NCI-H774 (cell line): ENCODE data around the gene RGS8.

Source experiments
- DNase-seq: peaks from one replicate; lab custom pipeline; 2025; lab: John Stamatoyannopoulos, UW

Gene RGS8, protein sequence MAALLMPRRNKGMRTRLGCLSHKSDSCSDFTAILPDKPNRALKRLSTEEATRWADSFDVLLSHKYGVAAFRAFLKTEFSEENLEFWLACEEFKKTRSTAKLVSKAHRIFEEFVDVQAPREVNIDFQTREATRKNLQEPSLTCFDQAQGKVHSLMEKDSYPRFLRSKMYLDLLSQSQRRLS

GRCh38 chr1:182684116-182684828 lies at the start of gene RGS8:
Gene RGS8, minus strand, starts transcription at chr1:182684587. Its CDS starts 14,938 bp downstream, at chr1:182669649.
- DNase-seq, result no peak

GRCh38 chr1:182731852-182732575 lies 47.6 kb upstream of the RGS8 start:
- no peak for DNase-seq

- DNase-seq, result no peak
These were observed 42.5 kb upstream of the RGS8 start for GRCh38 chr1:182726912-182727311.

DNA sequence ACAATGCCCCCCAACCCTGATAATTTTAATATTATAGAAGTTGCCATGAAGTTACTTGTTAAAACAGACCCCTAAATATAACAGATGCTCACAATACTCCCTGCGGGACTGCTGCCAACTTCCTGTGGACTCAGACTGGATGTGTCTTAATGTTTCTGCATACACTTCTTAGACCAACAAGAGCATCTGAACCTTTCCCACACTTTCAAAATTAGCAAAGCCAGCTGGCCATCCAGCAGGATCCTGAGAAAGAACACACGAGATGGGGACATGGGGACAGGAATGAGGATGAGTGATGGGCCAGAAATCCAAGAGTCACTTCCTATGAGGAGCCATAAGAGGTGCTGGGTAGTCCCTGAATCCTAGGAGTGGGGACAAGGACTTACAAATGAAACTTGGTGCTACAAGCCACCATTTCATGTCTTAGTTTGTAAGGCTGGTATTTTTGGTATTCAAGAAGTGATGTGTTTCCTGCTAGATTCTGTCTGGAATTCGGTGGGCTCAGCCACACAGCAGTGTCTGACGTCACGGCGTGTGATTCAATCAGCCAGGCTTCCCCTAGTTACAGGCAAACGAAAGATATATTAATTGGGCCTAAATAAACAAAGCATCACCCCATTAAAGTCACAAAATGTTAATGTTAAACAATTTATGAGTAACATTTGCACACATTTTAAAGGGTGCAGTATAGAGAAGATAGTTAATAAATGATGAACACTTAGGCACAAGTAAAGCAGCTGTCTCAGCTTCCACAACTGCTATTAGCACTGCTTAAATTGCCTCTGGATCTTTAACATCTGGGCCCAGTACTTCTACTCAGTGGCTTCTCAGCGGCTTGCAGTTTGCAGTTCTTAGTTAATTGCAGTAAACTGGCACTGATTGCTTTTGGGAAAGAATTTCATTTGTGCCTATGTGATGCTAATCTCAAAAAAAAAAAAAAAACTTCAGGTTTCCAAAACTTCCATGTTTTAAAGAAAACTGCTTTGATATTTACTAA lies 41.2 kb upstream of the RGS8 start:
- DNase-seq, result no peak

GRCh38 chr1:182724215-182724614 lies 39.8 kb upstream of the RGS8 start:
- no peak for DNase-seq

- DNase-seq, result no peak
These were observed 38.8 kb upstream of the RGS8 start for GRCh38 chr1:182723200-182723599.

DNA sequence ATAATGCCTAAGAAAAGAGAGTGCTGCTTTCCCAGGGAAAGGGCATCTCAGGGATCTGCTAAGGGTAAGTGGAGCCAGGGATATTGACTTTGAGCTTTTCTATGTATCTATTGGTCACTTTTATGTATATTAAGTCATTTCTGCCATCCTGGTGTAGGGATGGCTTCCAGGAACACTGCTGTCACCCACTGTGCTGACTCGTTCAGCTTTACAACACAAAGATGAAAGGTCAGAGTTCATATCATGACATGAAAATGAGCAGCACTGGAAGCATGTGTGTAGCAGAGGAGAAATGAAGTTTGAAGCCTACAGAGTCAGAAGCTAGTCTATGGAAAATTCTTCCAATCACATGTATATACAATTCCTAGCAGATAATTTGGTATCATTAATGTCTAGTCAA lies 37.1 kb upstream of the RGS8 start:
- no peak for DNase-seq

DNA sequence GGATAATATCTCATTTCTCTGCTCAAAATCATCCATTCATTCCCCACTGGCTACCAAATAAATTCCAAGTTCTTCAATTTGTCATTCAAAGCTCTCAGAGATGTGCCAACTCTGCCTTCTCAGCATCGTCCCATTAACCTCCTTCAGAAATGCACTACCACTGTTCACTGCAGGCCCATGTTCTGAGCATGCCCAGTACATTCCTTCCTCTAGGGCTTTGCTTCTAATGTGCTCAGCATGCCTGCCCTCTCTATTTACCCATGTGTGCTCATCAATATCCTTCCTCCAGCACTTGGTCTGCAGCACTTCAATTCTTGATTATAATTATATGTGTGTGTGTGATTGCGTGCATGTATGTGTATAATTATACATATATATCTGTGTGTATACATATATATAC lies 36.1 kb upstream of the RGS8 start:
- no peak for DNase-seq

GRCh38 chr1:182719553-182719952 lies 35.2 kb upstream of the RGS8 start:
- no peak for DNase-seq

DNA sequence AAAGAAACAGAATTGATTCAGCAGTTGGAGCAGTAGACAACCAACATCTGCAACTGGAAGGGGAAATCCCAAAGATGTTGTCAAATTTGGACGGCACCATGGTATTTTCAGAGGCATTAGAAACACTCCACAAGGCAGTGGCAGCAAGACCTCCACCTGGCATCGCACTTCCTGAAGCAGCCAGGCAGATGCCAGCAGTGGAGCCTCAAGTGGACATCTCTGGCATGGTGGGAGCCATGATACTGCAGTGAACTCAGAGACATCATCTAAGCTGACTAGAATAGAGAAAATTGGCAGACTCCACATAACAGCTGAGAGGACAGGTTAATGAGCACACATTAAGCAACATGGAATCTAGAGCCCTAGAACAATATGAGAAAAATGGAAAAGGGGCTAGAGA lies 33.9 kb upstream of the RGS8 start:
- DNase-seq, result no peak

GRCh38 chr1:182716740-182717720 lies 32.6 kb upstream of the RGS8 start:
- DNase-seq, result no peak

GRCh38 chr1:182715531-182715930 lies 31.1 kb upstream of the RGS8 start:
- DNase-seq, result no peak

DNA sequence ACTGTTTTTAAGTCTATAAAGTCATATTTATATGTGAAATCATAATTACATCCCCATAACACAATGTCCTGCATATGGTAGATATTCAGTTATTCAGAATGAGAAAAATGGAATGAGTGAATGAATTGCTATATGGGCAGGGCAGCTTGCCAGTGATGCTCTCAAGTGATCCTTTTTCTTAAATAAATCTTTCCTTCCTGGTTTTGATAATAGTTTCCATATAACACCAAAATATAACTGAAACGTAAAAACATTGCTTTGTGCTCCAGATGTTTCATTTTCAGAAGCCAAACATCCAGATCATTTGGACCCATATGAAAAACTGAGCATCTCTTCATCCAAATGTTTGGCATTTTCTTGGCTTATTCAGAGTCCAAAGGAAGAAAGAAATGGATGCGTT lies 30.2 kb upstream of the RGS8 start:
- no peak for DNase-seq

GRCh38 chr1:182713939-182714338 lies 29.6 kb upstream of the RGS8 start:
- no peak for DNase-seq

- no peak for DNase-seq
These were observed 29.1 kb upstream of the RGS8 start for GRCh38 chr1:182713492-182713891.

GRCh38 chr1:182709855-182710254 lies 25.5 kb upstream of the RGS8 start:
- DNase-seq, result no peak

- DNase-seq, result no peak
These were observed 24.9 kb upstream of the RGS8 start for GRCh38 chr1:182709225-182709764.

- DNase-seq, result no peak
These were observed 22.7 kb upstream of the RGS8 start for GRCh38 chr1:182707122-182707521.

DNA sequence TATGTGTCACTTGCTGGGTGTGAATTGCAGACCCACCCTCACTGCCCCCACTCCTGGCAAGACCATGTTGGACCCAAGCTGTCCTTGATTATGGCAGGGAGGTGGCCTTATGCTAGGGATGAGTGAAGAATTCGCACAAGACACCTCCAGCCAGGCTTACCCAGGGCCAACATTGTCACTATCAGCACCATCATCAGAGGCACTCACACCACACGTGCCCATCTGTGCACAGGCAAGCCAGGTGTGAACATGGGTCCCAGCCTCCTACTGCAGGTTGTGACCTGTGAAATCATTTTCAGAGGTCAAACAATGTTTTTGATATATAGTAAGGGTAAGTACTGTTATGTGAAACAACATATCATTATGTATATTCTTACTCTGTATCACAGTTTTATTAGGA lies 20.3 kb upstream of the RGS8 start:
- DNase-seq, result no peak

- peak; percentile 62 for DNase-seq
These were observed 19.2 kb upstream of the RGS8 start for GRCh38 chr1:182703539-182703938.
